HG03469 (cell line): ENCODE data around the gene SMG6.
"Not testable (repeated sequence)": the region's sequence is repeated elsewhere in the genome, so short reads cannot be mapped to it uniquely, and the experiment has no call there.

Source experiments
- ATAC-seq: cut with Tn5 transposase; IDR thresholded peaks from one replicate; pipeline ENCODE4 v1.9.1; 2021; ENCODE audit warnings: mild to moderate bottlenecking, moderate library complexity, moderate number of reproducible peaks; ENCODE audit not compliant: unreplicated experiment

The SMG6 gene

DNA sequence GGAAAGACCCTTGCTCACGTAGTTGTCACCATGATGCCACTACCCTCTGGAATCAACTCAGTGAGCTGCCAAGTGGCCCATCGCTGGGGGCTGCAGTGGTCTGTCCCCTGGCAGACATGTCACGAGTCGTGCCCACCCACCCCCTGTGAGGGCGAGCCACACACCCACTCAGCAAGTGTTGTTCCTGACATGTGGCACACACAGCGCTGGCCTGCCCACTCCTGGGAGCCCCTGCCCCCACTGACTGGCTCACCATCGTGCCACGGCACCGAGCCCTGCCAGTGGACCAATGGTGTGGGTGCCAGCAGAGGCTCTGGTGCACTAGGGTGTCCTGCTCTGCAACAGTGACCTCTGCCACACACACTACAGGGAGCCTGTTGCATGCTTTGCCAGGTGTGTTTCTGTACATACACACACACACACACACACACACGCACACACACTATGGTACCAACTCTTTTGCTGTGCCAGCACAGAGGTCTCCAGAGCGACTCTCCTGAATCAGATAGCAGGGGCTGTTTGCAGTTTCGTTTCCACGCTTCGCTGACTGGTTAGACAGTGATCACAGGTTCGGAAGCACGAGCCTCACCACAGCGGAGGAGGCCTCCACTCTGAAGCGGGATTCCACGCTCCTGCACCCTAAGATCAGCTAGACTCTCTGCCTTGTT, 286.2 kb downstream of the SMG6 start:
- ATAC-seq: no peak

DNA sequence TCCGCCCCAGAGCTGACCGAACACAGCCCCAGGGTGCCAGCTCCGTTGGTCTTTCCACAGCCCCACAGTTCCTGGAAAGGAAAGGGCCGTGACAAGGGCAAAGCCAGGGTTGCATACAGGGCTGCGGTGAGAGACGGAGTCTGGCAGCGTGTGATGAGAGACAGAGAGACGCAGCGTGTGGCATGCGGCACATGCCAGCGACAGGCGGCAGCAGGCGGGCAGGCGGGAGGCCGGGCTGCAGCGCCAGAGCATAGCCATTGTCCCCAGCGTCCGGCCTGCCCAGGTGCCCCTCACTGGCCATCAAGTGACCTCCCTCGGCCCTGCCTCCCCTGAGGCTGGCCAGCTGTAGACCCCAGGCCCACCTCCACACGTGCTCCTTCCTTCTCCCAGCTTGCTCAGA, 287.1 kb downstream of the SMG6 start:
- no peak for ATAC-seq

DNA sequence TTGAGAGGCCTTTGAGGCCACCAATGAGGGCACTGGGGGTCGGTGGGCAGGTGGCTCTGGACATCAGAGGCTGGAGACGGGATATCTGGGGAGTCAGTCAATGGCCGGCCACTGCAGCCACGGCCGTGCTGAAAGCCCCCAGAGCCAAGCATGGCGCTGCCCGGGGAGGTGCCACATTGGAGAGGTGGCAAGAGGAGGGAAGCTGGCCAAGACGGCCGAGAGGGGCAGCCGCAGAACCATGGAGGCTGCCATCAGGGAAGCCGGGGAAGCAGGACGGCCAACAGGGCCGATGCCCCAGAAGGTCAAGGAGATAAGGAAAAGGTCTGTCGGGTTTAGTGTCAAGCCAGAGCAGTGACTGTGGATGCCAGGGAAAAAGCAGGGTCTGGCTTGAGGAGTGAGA, 288.3 kb downstream of the SMG6 start:
- no peak for ATAC-seq

DNA sequence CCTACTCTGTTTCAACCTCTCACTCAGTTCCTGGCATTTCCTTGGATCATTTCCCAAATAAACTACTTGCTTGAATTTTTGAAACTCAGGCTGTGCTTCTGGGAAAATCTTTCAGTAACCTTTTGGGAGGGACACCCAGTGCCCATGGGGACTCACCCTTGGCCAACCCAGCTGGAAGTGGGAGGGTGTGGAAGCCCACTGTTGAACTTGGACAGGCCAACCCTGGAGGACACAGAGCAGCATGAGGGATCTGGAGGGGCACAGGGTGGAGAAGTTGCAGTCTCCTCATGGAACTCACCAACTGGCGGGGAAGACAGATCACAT, 289.6 kb downstream of the SMG6 start:
- no peak for ATAC-seq

DNA sequence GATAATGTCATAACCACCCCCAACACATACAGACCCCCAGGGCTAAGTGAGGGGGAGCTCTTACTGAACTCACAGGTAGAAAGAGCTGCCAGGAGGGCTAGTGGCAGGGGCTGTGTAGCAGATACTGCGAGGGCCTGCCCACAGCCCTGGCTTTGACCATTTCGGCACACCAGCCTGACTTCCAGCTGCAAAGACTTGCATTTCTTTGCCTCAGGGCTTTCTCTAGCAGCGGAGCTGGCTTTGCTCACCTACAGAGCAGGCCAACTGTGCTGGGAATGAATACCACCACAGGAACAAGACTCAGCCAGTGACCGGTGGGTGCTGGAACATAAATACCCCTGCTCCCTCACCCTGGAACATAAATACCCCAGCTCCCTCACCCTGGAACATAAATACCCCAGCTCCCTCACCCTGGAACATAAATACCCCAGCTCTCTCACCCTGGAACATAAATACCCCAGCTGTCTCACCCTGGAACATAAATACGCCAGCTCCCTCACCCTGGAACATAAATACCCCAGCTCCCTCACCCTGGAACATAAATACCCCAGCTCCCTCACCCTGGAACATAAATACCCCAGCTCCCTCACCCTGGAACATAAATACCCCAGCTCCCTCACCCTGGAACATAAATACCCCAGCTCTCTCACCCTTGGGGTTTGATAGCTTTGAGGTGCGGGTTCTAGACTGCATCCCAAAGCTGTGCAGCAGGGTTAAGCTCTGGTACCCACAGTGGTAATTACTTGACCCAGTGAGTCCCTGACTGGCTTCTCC, 290.2 kb downstream of the SMG6 start:
- not testable (repeated sequence) for ATAC-seq

DNA sequence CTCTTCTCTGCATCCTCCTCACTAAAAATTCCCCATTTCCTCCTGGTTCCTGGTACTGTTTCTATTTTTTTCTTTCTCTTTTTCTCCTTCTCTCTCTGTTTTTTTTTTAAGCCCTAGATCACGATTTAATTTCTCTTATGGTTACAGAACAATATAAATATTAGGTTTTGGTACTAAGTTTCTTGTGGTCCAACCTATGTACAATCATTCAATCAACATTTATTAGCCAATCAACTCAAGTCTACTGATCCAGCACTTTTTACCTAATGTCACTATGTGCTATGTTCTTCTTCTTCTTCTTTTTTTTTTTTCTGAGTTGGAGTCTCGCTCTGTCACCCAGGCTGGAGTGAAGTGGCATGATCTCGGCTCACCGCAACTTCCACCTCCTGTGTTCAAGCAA, 291.1 kb downstream of the SMG6 start:
- ATAC-seq: no peak

DNA sequence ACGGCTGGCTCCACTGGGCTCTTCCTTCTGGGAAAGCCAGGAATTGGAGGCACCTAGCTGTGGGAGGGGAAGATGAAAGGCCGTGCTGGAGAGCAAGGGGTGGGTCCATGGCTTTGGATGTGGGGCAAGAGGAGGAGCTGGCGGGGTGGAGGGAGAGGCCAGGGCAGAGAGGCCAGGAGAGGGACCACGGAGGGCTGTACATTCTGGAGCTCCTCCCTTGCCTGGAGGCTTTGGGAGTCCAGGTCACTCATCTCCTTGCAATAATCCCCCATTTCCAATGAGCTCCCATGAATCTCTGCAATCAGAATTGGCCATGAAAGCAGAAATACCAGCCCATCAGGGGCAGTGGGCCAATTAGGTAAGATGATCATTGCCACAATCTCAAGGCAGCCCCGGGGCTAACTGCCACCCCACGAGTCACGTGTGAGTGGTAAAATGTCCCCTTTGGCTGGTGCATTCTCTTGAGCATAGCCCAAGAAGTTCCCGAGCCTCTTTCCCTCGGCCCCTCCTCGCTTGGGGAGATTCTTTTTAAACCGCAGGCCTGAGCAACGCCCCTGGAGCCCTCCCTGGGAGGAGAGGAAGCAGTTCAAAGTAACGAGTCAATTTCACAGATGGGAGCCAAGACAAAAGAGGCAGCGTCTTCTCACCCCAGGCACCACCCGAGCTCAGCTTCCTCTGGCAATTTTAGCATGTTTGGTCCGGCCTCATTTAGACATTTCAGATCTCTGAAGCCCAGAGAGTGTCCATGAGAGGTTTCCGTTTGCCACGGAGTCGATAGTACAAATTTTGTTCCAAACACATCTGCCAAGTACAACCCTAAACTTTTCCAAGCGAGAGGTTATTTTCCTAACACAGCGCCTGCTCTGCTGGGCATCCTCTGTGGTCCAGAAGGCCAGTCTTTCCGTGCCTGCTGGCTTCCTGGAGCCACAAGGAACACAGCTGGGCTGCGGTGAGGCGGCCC, 291.9 kb downstream of the SMG6 start:
- ATAC-seq: no peak
